HepG2 (cell line): ENCODE results near the gene GCM1. TPM values are rescaled to one million over a fixed set of nuclear protein-coding genes. Genes with fewer than 3 reads are reported as not detected.

Source experiments
- ARID3A ChIP-seq: IDR thresholded peaks from 2 replicates; pipeline ENCODE4 v1.6.1; 2012; ENCODE audit warnings: low read depth, low read length, improper control_type of control experiment
- HDAC2 ChIP-seq: sonication (generic); formaldehyde crosslinking; IDR thresholded peaks from 2 replicates; pipeline ENCODE4 v1.4.0; 2020; ENCODE audit warnings: missing genetic modification reagents
- SRSF4 ChIP-seq: fragments of 200-400 bp; formaldehyde crosslinking; IDR thresholded peaks from one replicate; pipeline ENCODE4 v1.6.1; 2018; ENCODE audit warnings: mild to moderate bottlenecking, low read depth, low read length, moderate library complexity; ENCODE audit not compliant: poor library complexity, severe bottlenecking
- SSRP1 ChIP-seq: IDR thresholded peaks from 2 replicates; pipeline ENCODE4 v1.6.1; 2016; ENCODE audit warnings: control low read depth
- TBL1XR1 ChIP-seq: fragments of 150-350 bp; IDR thresholded peaks from 2 replicates; pipeline ENCODE4 v1.6.1; 2014; ENCODE audit warnings: borderline replicate concordance, low read length; ENCODE audit not compliant: partially characterized antibody
- ZFP90 ChIP-seq: sonication (generic); formaldehyde crosslinking; IDR thresholded peaks from 2 replicates; pipeline ENCODE4 v1.8.0; 2022; ENCODE audit warnings: missing genetic modification reagents, mild to moderate bottlenecking, inconsistent platforms, borderline replicate concordance
- ZNF619 ChIP-seq: sonication (generic); formaldehyde crosslinking; IDR thresholded peaks from 2 replicates; pipeline ENCODE4 v1.4.0; 2020; ENCODE audit warnings: mild to moderate bottlenecking, missing genetic modification reagents
- ZNF660 ChIP-seq: sonication (generic); formaldehyde crosslinking; IDR thresholded peaks from 2 replicates; pipeline ENCODE4 v1.5.1; 2020; ENCODE audit warnings: mild to moderate bottlenecking, low read depth, missing genetic modification reagents, borderline replicate concordance
- ZNF749 ChIP-seq: sonication (generic); formaldehyde crosslinking; IDR thresholded peaks from 2 replicates; pipeline ENCODE4 v1.8.0; 2022; ENCODE audit warnings: mild to moderate bottlenecking, missing genetic modification reagents, moderate library complexity, borderline replicate concordance
- polyA plus RNA-seq, 8 experiments: library from polyadenylated mRNA; depleted of rRNA in 3 of 8; stranded (reverse) in 7 of 8; unstranded in 1 of 8; fragments of >200 nt; fragmentation: Illumina TruSeq in 4 of 8; extraction: Trizol in 4 of 8; gene quantifications; 2 replicates each; pipeline versions ENCODE4 v1.2.1 to v1.2.3, GENCODE V29; 2011 to 2016; ENCODE audit warnings: low read depth in 4 of 8, missing spikeins in 1 of 8, mixed read lengths in 1 of 8; ENCODE audit not compliant: insufficient read depth in 1 of 8
- total RNA-seq, 5 experiments: library from RNA; depleted of rRNA; stranded (reverse); fragments of >200 nt; fragmentation: Illumina TruSeq; extraction: Trizol; gene quantifications; 2 replicates each; pipeline ENCODE4 v1.2.3, GENCODE V29; 2016; ENCODE audit warnings: low read depth in 1 of 5
- TF ChIP-seq, protein P1 (sequence below): sonication (generic); formaldehyde crosslinking; IDR thresholded peaks from 2 replicates; pipeline ENCODE4 v1.4.0; 2020; ENCODE audit warnings: missing genetic modification reagents, mild to moderate bottlenecking, borderline replicate concordance
- TF ChIP-seq, protein P2 (sequence below): sonication (generic); formaldehyde crosslinking; IDR thresholded peaks from 2 replicates; pipeline ENCODE4 v1.4.0; 2020; ENCODE audit warnings: missing genetic modification reagents
- TF ChIP-seq, protein P3 (sequence below): sonication (generic); formaldehyde crosslinking; IDR thresholded peaks from 2 replicates; pipeline ENCODE4 v1.4.0; 2020; ENCODE audit warnings: mild to moderate bottlenecking, missing genetic modification reagents
- TF ChIP-seq, protein P4 (sequence below): sonication (generic); formaldehyde crosslinking; conservative IDR thresholded peaks from 2 replicates; pipeline ENCODE4 v1.4.0; 2020; ENCODE audit warnings: missing genetic modification reagents

Gene GCM1
- total and polyA plus RNA-seq, 2 of the 13 experiments (the other 11 are each of a cell fraction or from before 2014, with no cell fraction given): 0.04 to 0.13 TPM

DNA sequence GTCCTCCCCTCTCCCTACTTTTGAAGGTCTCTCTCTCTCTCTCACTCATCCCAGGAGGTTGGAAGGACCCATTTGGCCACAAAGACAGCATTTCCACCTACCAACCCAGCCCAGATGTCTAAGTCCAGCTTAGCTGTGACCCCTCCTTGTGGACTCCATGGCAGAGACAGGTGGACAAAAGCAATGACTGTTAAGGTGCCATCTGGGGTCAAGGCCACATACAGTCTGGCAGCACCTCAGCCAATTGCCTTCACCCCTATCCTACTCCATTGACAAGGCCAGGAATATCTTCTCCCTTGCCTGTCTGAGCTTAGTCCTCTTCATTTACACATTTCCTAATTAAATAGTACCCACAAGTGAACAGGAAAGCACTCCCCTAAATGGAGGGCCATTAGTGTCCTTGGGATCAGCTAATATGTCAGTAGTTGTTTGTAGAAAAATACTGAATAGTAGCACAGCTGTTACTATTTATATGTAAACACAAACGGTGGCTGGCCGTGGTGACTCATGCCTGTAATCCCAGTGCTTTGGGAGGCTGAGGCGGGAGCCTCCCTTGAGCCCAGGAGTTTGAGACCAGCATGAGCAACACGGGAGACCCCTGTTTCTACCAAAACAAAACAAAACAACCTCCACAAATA lies 28.8 kb downstream of the GCM1 start (continued):
- TF ChIP-seq ZNF749 (CRISPR knock-in tag) (no peak), ZNF619 (CRISPR knock-in tag) (no peak), TBL1XR1 (peak; percentile 91), SRSF4 (no peak), ZFP90 (CRISPR knock-in tag) (0 out of 2 replicates have a peak, but pooled peaks have one; percentile 51), SSRP1 (peak; percentile 87; the same call in 1 of the 2 replicates), ZNF660 (CRISPR knock-in tag) (no peak), HDAC2 (CRISPR knock-in tag) (peak; percentile 71), ARID3A (peak; percentile 60)
- TF ChIP-seq, protein P1, sequence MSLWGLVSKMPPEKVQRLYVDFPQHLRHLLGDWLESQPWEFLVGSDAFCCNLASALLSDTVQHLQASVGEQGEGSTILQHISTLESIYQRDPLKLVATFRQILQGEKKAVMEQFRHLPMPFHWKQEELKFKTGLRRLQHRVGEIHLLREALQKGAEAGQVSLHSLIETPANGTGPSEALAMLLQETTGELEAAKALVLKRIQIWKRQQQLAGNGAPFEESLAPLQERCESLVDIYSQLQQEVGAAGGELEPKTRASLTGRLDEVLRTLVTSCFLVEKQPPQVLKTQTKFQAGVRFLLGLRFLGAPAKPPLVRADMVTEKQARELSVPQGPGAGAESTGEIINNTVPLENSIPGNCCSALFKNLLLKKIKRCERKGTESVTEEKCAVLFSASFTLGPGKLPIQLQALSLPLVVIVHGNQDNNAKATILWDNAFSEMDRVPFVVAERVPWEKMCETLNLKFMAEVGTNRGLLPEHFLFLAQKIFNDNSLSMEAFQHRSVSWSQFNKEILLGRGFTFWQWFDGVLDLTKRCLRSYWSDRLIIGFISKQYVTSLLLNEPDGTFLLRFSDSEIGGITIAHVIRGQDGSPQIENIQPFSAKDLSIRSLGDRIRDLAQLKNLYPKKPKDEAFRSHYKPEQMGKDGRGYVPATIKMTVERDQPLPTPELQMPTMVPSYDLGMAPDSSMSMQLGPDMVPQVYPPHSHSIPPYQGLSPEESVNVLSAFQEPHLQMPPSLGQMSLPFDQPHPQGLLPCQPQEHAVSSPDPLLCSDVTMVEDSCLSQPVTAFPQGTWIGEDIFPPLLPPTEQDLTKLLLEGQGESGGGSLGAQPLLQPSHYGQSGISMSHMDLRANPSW (CRISPR knock-in tag): no peak
- TF ChIP-seq, protein P2, sequence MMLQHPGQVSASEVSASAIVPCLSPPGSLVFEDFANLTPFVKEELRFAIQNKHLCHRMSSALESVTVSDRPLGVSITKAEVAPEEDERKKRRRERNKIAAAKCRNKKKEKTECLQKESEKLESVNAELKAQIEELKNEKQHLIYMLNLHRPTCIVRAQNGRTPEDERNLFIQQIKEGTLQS (CRISPR knock-in tag): peak; percentile 91
- TF ChIP-seq, protein P3, sequence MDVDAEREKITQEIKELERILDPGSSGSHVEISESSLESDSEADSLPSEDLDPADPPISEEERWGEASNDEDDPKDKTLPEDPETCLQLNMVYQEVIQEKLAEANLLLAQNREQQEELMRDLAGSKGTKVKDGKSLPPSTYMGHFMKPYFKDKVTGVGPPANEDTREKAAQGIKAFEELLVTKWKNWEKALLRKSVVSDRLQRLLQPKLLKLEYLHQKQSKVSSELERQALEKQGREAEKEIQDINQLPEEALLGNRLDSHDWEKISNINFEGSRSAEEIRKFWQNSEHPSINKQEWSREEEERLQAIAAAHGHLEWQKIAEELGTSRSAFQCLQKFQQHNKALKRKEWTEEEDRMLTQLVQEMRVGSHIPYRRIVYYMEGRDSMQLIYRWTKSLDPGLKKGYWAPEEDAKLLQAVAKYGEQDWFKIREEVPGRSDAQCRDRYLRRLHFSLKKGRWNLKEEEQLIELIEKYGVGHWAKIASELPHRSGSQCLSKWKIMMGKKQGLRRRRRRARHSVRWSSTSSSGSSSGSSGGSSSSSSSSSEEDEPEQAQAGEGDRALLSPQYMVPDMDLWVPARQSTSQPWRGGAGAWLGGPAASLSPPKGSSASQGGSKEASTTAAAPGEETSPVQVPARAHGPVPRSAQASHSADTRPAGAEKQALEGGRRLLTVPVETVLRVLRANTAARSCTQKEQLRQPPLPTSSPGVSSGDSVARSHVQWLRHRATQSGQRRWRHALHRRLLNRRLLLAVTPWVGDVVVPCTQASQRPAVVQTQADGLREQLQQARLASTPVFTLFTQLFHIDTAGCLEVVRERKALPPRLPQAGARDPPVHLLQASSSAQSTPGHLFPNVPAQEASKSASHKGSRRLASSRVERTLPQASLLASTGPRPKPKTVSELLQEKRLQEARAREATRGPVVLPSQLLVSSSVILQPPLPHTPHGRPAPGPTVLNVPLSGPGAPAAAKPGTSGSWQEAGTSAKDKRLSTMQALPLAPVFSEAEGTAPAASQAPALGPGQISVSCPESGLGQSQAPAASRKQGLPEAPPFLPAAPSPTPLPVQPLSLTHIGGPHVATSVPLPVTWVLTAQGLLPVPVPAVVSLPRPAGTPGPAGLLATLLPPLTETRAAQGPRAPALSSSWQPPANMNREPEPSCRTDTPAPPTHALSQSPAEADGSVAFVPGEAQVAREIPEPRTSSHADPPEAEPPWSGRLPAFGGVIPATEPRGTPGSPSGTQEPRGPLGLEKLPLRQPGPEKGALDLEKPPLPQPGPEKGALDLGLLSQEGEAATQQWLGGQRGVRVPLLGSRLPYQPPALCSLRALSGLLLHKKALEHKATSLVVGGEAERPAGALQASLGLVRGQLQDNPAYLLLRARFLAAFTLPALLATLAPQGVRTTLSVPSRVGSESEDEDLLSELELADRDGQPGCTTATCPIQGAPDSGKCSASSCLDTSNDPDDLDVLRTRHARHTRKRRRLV (CRISPR knock-in tag): 0 out of 2 replicates have a peak, but pooled peaks have one; percentile 77
- TF ChIP-seq, protein P4, sequence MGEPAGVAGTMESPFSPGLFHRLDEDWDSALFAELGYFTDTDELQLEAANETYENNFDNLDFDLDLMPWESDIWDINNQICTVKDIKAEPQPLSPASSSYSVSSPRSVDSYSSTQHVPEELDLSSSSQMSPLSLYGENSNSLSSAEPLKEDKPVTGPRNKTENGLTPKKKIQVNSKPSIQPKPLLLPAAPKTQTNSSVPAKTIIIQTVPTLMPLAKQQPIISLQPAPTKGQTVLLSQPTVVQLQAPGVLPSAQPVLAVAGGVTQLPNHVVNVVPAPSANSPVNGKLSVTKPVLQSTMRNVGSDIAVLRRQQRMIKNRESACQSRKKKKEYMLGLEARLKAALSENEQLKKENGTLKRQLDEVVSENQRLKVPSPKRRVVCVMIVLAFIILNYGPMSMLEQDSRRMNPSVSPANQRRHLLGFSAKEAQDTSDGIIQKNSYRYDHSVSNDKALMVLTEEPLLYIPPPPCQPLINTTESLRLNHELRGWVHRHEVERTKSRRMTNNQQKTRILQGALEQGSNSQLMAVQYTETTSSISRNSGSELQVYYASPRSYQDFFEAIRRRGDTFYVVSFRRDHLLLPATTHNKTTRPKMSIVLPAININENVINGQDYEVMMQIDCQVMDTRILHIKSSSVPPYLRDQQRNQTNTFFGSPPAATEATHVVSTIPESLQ (CRISPR knock-in tag): no peak
